Measurements from ENCODE around the gene KCNH1. TPM values are rescaled to one million over a fixed set of nuclear protein-coding genes. Genes with fewer than 3 reads are reported as not detected.
A peak's percentile ranks its signal among the peaks of the same experiment; 100 is the strongest.

KCNH1 gene
- total and polyA plus RNA-seq, 9 of the 15 experiments (the other 6 are each of a cell fraction or from before 2014, with no cell fraction given), result not detected

GRCh38 chr1:211037095-211037494, 96.9 kb downstream of the KCNH1 start (continued):
- no peak for TF ChIP-seq THRB (CRISPR knock-in tag; conservative IDR thresholded peaks at IDR 0.05)
- no peak for TF ChIP-seq DNMT1 (IDR thresholded peaks at IDR 0.05)
- TF ChIP-seq KLF16 (IDR thresholded peaks at IDR 0.05), result no peak
- TF ChIP-seq, protein P1, sequence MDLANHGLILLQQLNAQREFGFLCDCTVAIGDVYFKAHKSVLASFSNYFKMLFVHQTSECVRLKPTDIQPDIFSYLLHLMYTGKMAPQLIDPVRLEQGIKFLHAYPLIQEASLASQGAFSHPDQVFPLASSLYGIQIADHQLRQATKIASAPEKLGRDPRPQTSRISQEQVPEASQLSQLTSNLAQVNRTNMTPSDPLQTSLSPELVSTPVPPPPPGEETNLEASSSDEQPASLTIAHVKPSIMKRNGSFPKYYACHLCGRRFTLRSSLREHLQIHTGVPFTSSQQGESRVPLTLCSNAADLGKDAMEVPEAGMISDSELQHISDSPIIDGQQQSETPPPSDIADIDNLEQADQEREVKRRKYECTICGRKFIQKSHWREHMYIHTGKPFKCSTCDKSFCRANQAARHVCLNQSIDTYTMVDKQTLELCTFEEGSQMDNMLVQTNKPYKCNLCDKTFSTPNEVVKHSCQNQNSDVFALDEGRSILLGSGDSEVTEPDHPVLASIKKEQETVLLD (IDR thresholded peaks at IDR 0.05), result no peak
- TF ChIP-seq POLR3A (IDR thresholded peaks at IDR 0.05; ENCODE audit: borderline replicate concordance, extremely low read depth, insufficient read depth, insufficient read length), result no peak
- no peak for TF ChIP-seq RFX1 (IDR thresholded peaks at IDR 0.05)
- no peak for TF ChIP-seq E2F4 (CRISPR knock-in tag; IDR thresholded peaks at IDR 0.05; ENCODE audit: low read depth)
- TF ChIP-seq E2F3 (CRISPR knock-in tag; IDR thresholded peaks at IDR 0.05), result no peak
- TF ChIP-seq ZNF143 (CRISPR knock-in tag; IDR thresholded peaks at IDR 0.05), result no peak
- TF ChIP-seq, protein P2, sequence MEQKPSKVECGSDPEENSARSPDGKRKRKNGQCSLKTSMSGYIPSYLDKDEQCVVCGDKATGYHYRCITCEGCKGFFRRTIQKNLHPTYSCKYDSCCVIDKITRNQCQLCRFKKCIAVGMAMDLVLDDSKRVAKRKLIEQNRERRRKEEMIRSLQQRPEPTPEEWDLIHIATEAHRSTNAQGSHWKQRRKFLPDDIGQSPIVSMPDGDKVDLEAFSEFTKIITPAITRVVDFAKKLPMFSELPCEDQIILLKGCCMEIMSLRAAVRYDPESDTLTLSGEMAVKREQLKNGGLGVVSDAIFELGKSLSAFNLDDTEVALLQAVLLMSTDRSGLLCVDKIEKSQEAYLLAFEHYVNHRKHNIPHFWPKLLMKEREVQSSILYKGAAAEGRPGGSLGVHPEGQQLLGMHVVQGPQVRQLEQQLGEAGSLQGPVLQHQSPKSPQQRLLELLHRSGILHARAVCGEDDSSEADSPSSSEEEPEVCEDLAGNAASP (IDR thresholded peaks at IDR 0.05), result no peak
- TF ChIP-seq FOXA3 (CRISPR knock-in tag; conservative IDR thresholded peaks at IDR 0.05 in 1 of 2, IDR thresholded peaks at IDR 0.05 in 1 of 2), result no peak
- peak; percentile 94 for TF ChIP-seq ATF3 (IDR thresholded peaks at IDR 0.05)
- no peak; the same call in 1 of the 2 replicates for TF ChIP-seq ATF3 (CRISPR knock-in tag; conservative IDR thresholded peaks at IDR 0.05)
- no peak for TF ChIP-seq SIN3A (IDR thresholded peaks at IDR 0.05; ENCODE audit: borderline replicate concordance in 2 of 2, control insufficient read depth in 1 of 2, low read depth in 2 of 2, low read length in 2 of 2)
- TF ChIP-seq CBFA2T3 (IDR thresholded peaks at IDR 0.05), result no peak
- peak in 1 of 2 experiments; percentile 43; a peak in 1 of 4 replicates for TF ChIP-seq TRIM24 (IDR thresholded peaks at IDR 0.05)
- TF ChIP-seq ETV5 (CRISPR knock-in tag; IDR thresholded peaks at IDR 0.05; ENCODE audit: low read depth), result no peak
- peak; percentile 66 for TF ChIP-seq MAFG (tag; conservative IDR thresholded peaks at IDR 0.05)
- no peak for TF ChIP-seq NR2C2 (CRISPR knock-in tag; IDR thresholded peaks at IDR 0.05)
- TF ChIP-seq NR2C2 (tag; IDR thresholded peaks at IDR 0.05), result no peak
- no peak for TF ChIP-seq BRD9 (IDR thresholded peaks at IDR 0.05; ENCODE audit: low read depth, partially characterized antibody)
- no peak for TF ChIP-seq ZNF512 (tag; IDR thresholded peaks at IDR 0.05)
- no peak for TF ChIP-seq ZNF785 (CRISPR knock-in tag; IDR thresholded peaks at IDR 0.05)
